Left lung (tissue), 10 donors: ENCODE results near the gene PPP1R37. TPM values are rescaled to one million over a fixed set of nuclear protein-coding genes. Genes with fewer than 3 reads are reported as not detected.

Experiments
- ATAC-seq: fragments of 200-7000 bp; cut with Tn5 transposase; one replicate; pipeline ENCODE4 v1.9.1; 2020; ENCODE audit warnings: moderate library complexity
- DNase-seq, 4 donors: peaks; one replicate each; pipeline ENCODE4 v3.0.0-alpha.2; 2013 to 2020
- H3K27ac ChIP-seq, 2 donors: fragments of 200-600 bp; sonication (generic) in 1 of 2; one replicate each; pipeline versions ENCODE4 v1.5.0 to v1.8.0; 2020 to 2021
- H3K27me3 ChIP-seq, 2 donors: fragments of 200-600 bp; sonication (generic) in 1 of 2; one replicate each; pipeline versions ENCODE4 v1.5.0 to v1.8.0; 2020 to 2021
- H3K36me3 ChIP-seq, 2 donors: fragments of 200-600 bp; sonication (generic) in 1 of 2; one replicate each; pipeline versions ENCODE4 v1.5.0 to v1.8.0; 2020 to 2021
- H3K4me1 ChIP-seq, 2 donors: fragments of 200-600 bp; one replicate each; pipeline ENCODE4 v1.8.0; 2021
- H3K4me3 ChIP-seq, 2 donors: fragments of 200-600 bp; sonication (generic) in 1 of 2; one replicate each; pipeline versions ENCODE4 v1.5.0 to v1.8.0; 2020 to 2021; ENCODE audit warnings: mild to moderate bottlenecking in 1 of 2
- H3K9me3 ChIP-seq, 2 donors: fragments of 200-600 bp; sonication (generic) in 1 of 2; one replicate each; pipeline versions ENCODE4 v1.5.0 to v1.8.0; 2020 to 2021
- intact Hi-C, 2 donors: fragments of 100-400 bp; cut with DNase I; formaldehyde crosslinking; loops; one replicate each; pipeline versions ENCODE4 v1.11.2 to v1.14.2; 2022
- polyA plus RNA-seq, 6 donors: library from polyadenylated mRNA; unstranded; fragments of 120-200 nt; gene quantifications; one replicate each; pipeline ENCODE4 v1.2.1, GENCODE V29; 2013; ENCODE audit not compliant: insufficient read length in 6 of 6
- total RNA-seq, 2 donors: library from RNA; stranded (reverse); fragmentation: NEBNext Ultra II Directional; extraction: Animal tissue kit (Norgen Biotek cat#: 25700); gene quantifications; one replicate each; pipeline ENCODE4 v1.2.1, GENCODE V29; 2021
- TF ChIP-seq, protein P1 (sequence below), 2 donors: fragments of 200-600 bp; sonication (generic) in 1 of 2; IDR thresholded peaks; one replicate each; pipeline versions ENCODE4 v1.5.0 to v1.8.0; 2021; ENCODE audit warnings: antibody characterized with exemption in 2 of 2
- donor health status: DM: no; HTN: yes; CAD: no.
- donor health status: DM: no; HTN: no; CAD: no.

Gene PPP1R37
- total and polyA plus RNA-seq, 8 donors = 17.3 to 29.8 (median 26.0) TPM

DNA sequence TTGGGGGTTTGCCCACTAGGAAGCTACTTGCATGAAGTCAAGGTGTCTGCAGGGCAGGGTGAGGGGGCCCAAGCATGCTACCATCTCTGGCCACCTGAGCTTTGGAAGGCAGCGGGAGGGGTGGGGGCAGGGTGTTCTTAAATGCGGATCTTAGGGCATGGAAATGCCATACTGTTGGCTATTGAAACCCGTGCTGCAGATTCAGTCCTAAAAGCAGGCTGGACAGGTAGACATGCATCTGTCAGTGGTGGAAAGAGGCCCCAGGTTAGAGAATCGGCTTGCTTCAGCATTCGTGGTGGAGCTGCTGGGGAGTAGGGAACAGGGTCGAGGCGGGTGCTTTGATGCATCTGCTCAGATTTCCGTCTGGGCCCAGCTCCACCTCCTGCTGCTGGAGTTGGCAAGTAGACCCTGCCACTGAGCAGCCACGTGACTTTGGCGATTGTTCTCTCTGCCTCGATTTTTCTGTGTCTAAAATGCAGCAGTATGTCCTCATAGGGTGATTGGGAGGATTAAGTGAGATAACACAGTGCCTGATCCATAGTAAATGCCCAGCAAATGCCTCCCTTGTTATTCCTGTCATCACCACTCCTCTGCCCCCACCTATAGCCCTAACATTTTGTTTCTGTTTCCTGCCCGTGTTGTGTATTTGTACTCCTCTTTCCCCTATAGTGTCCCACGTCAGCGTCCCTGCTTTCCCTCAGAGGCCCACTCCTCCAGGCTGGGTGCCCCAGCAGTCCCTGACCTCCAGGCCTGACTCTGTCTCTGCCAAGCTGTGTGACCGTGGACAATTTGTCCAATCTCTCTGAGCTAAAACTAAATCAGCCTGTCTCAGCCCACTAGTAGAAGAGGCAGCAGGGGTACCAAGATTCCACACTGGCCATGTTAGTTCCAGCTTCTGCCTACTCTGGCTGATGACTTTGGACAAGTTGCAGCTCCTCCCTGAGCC, 5.8 kb downstream of the PPP1R37 start:
- Histone ChIP-seq H3K27ac (no peak overlapping the region), H3K9me3 (no peaks in the 10 kb centered on the region), H3K27me3 (no peaks in the 10 kb centered on the region), H3K4me3 (no peak overlapping the region), H3K36me3 (no peaks in the 10 kb centered on the region), H3K4me1 (peaks cover 38 to 64% of the 10 kb centered on the region in 2 donors)
- peak; percentile 23 for ATAC-seq
- intact Hi-C loops = no loop called here
- TF ChIP-seq, protein P1, sequence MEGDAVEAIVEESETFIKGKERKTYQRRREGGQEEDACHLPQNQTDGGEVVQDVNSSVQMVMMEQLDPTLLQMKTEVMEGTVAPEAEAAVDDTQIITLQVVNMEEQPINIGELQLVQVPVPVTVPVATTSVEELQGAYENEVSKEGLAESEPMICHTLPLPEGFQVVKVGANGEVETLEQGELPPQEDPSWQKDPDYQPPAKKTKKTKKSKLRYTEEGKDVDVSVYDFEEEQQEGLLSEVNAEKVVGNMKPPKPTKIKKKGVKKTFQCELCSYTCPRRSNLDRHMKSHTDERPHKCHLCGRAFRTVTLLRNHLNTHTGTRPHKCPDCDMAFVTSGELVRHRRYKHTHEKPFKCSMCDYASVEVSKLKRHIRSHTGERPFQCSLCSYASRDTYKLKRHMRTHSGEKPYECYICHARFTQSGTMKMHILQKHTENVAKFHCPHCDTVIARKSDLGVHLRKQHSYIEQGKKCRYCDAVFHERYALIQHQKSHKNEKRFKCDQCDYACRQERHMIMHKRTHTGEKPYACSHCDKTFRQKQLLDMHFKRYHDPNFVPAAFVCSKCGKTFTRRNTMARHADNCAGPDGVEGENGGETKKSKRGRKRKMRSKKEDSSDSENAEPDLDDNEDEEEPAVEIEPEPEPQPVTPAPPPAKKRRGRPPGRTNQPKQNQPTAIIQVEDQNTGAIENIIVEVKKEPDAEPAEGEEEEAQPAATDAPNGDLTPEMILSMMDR (IDR thresholded peaks at IDR 0.05) = no peak
- no peak for DNase-seq

DNA sequence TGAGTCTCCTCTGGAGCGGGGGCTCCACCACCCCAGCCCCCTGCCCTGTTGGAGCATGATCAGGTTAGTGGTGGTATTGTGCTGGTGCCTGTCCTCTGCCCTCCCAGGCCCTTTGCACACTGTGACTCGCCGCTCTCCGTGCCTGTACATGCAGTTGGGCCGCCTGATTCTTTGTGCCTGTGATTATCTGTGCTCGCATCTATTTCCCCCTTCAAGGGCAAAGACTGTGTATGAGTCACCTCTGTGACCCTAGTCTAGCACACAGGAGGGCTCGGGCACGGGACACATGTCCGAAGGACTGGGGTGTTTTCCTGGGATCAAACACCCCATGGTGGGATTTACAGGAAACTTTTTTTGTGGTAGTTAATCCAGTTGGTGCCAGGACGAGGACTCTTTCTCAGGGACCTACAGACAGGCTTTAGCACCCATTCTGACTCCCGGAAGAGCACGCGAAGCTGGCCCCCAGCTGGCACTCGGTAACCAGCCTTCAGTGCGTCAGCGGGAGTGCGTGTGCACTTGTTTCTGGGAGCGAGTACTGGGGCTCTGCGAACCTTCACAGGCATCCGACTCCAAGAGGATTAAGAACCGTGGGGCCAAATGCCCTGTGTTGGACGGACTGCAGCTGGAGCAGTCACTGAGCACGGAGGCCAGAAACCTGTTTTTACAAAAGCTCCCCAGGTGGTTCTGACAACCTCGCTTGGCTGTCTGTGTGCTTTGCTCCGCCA, 6.7 kb downstream of the PPP1R37 start:
- ATAC-seq (no peak), DNase-seq (no peak)
- Histone ChIP-seq H3K27me3 (no peaks in the 10 kb centered on the region), H3K4me3 (no peak overlapping the region), H3K9me3 (no peaks in the 10 kb centered on the region), H3K27ac (no peak overlapping the region), H3K36me3 (no peaks in the 10 kb centered on the region), H3K4me1 (peaks cover 30 to 64% of the 10 kb centered on the region in 2 donors)
- intact Hi-C loops = no loop called here
- TF ChIP-seq, protein P1 (IDR thresholded peaks at IDR 0.05) = no peak

DNA sequence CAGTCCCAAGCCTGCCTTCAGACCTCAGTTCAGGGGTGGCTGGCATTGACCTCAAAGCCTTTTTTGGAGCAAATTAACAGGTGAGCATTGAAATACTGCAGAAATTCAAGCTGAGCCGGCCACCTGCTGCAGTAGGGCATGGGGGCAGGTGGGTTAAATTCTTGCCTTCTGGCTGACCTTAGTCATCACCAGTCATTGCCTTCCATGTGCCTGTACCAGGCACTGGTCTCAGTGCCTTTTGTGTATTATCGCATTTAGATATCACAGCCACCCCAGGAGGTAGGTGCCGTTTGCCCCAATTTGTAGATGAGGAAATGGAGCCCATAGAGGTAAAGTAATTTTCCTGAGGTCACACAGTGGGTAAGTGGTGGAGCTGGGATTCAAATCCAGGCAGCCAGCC, 7.2 kb downstream of the PPP1R37 start:
- Histone ChIP-seq H3K27me3 (no peaks in the 10 kb centered on the region), H3K27ac (no peak overlapping the region), H3K4me1 (peaks cover 24 to 61% of the 10 kb centered on the region in 2 donors), H3K4me3 (no peak overlapping the region), H3K9me3 (no peaks in the 10 kb centered on the region), H3K36me3 (no peaks in the 10 kb centered on the region)
- intact Hi-C loops = no loop called here
- DNase-seq (no peak), ATAC-seq (no peak)
- TF ChIP-seq, protein P1 (IDR thresholded peaks at IDR 0.05) = no peak

DNA sequence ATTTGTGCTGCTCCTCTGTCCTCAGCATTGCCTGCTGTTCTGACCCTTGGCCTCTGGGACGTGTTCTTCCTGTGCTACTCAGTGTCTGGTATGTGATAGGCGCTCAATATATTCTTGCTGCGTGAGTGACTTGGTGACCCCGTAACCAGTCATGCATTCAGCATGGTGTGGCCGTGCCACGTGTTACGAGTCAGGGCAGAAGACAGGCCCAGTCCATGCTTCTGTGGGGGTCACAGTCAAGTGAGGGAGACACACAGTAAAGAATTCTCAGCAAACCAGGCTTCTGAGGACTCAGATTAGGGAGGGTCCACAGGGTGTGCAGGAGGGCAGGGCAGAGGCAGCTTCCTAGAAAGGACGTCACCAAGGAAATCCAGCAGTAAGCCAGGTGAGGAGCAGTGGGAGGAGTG, 7.9 kb downstream of the PPP1R37 start:
- Histone ChIP-seq H3K27me3 (no peaks in the 10 kb centered on the region), H3K27ac (no peak overlapping the region), H3K4me3 (no peak overlapping the region), H3K9me3 (no peaks in the 10 kb centered on the region), H3K36me3 (no peaks in the 10 kb centered on the region), H3K4me1 (peaks cover 18 to 55% of the 10 kb centered on the region in 2 donors)
- intact Hi-C loops = no loop called here
- TF ChIP-seq, protein P1 (IDR thresholded peaks at IDR 0.05) = no peak
- DNase-seq (no peak), ATAC-seq (no peak)

DNA sequence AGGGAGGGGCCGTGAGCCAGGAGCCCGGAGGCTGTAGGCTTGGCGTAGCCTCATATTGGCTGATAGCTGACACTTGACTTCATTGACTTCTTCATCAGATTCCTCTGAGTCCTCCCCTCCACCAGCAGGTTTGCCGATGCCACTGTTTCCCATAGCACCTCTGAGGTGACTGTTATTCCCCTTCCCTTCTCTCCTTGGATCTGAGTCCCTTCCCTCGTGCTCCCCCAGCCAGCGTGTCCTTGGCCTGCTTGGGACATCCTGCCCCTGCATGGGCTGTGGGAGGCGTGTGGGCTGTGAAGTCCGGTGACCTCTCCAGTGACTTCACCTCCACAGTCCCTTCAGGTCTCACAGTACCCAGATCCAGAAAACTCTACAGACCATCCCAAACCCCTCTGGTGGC, 8.8 kb downstream of the PPP1R37 start:
- intact Hi-C loops = no loop called here
- ATAC-seq (no peak), DNase-seq (no peak)
- no peaks in the 10 kb centered on the region for H3K36me3 ChIP-seq
- H3K4me1 ChIP-seq = peaks cover 16 to 48% of the 10 kb centered on the region in 2 donors
- H3K27me3 ChIP-seq = no peaks in the 10 kb centered on the region
- no peak overlapping the region for H3K27ac ChIP-seq
- no peaks in the 10 kb centered on the region for H3K9me3 ChIP-seq
- H3K4me3 ChIP-seq = no peak overlapping the region
- TF ChIP-seq, protein P1 (IDR thresholded peaks at IDR 0.05) = no peak
